ENCODE measurements around the gene FKBP5.

- TF ChIP-seq POLR2A (IDR thresholded peaks at IDR 0.05): no peak
- no peak for TF ChIP-seq CTCF (IDR thresholded peaks at IDR 0.05)
These were observed 143.8 kb downstream of the FKBP5 start for GRCh38 chr6:35544769-35545361.
